Cardiac muscle cell (in vitro differentiated cells and primary cell): ENCODE data around the gene PXYLP1. TPM values are rescaled to one million over a fixed set of nuclear protein-coding genes. Genes with fewer than 3 reads are reported as not detected.

Source experiments
- DNase-seq, 2 donors: peaks; one replicate each; pipeline versions ENCODE4 v3.0.0 to v3.0.0-alpha.2; 2010 to 2017; ENCODE audit warnings: low read depth in 1 of 2, low spot score in 1 of 2
- H3K27ac ChIP-seq: fragments of 200-600 bp; sonication (generic); 2 replicates; pipeline ENCODE4 v1.5.1; 2016
- H3K27me3 ChIP-seq: fragments of 200-600 bp; sonication (generic); 2 replicates; pipeline ENCODE4 v1.6.0; 2016; ENCODE audit warnings: control low read depth
- H3K36me3 ChIP-seq: fragments of 200-600 bp; sonication (generic); 2 replicates; pipeline ENCODE4 v1.5.1; 2016; ENCODE audit warnings: control low read depth
- H3K4me1 ChIP-seq: fragments of 200-600 bp; sonication (generic); 2 replicates; pipeline ENCODE4 v1.8.1; 2017; ENCODE audit warnings: low read depth, mild to moderate bottlenecking, mixed run types
- H3K4me3 ChIP-seq: fragments of 200-600 bp; sonication (generic); 2 replicates; pipeline ENCODE4 v1.5.1; 2016; ENCODE audit warnings: mild to moderate bottlenecking
- H3K9me3 ChIP-seq: fragments of 200-600 bp; sonication (generic); 2 replicates; pipeline ENCODE4 v1.5.1; 2017; ENCODE audit warnings: low read depth, mild to moderate bottlenecking, control low read depth
- polyA plus RNA-seq: library from polyadenylated mRNA; unstranded; fragments of >200 nt; fragmentation: Nextera tagmentation; extraction: Ambion mirVana; gene quantifications from 2 replicates; pipeline ENCODE4 v1.2.1, GENCODE V29; 2016
- total RNA-seq: library from RNA; depleted of rRNA; stranded (reverse); fragments of >200 nt; gene quantifications from 2 replicates; pipeline ENCODE4 v1.2.3, GENCODE V29; 2016
- TF ChIP-seq, protein P1 (sequence below): IDR thresholded peaks from 2 replicates; pipeline ENCODE4 v1.5.1; 2012; ENCODE audit warnings: low read depth, mild to moderate bottlenecking, low read length

PXYLP1 gene
- total and polyA plus RNA-seq, 2 experiments from 2014 or later = 11.0 to 24.3 TPM

DNA sequence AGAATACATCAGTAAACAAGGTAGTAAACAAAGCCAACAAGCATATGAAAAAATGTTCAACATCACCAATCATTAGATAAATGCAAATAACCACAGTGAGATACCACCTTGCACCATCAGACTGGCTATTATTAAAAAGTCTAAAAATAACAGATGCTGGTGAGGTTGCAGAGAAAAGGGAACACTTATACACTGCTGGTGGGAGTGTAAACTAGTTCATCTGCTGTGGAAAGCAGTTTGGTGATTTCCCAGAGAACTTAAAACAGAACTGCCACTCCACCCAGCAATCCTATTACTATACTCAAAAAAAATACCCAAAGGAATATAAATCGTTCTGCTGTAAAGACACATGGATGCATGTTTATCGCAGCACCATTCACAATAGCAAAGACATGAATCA is 106.4 kb downstream of the PXYLP1 start:
- Histone ChIP-seq H3K27ac (no peak overlapping the region), H3K9me3 (no peaks in the 10 kb centered on the region), H3K36me3 (no peaks in the 10 kb centered on the region), H3K4me1 (no peaks in the 10 kb centered on the region), H3K4me3 (no peak overlapping the region), H3K27me3 (no peaks in the 10 kb centered on the region)
- TF ChIP-seq, protein P1, sequence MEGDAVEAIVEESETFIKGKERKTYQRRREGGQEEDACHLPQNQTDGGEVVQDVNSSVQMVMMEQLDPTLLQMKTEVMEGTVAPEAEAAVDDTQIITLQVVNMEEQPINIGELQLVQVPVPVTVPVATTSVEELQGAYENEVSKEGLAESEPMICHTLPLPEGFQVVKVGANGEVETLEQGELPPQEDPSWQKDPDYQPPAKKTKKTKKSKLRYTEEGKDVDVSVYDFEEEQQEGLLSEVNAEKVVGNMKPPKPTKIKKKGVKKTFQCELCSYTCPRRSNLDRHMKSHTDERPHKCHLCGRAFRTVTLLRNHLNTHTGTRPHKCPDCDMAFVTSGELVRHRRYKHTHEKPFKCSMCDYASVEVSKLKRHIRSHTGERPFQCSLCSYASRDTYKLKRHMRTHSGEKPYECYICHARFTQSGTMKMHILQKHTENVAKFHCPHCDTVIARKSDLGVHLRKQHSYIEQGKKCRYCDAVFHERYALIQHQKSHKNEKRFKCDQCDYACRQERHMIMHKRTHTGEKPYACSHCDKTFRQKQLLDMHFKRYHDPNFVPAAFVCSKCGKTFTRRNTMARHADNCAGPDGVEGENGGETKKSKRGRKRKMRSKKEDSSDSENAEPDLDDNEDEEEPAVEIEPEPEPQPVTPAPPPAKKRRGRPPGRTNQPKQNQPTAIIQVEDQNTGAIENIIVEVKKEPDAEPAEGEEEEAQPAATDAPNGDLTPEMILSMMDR = no peak
- no peak for DNase-seq

DNA sequence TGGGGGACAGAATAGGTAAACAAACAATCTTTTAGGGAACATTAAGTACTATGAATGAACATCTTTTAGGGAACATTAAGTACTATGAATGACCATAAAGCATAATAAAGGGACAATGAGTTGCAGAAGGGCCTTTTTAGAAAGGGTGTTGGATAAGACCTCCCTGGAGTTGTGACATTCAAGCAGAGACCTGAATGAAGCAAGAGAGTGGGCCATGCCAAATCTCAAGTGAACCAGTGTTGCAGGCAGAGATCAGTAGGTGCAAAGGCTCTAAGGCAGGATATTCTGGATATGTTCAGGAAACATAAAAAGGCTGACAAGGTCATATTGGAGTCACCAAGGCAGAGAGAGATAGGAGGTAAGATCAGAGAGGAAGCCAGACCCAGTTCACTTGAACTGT is 107.3 kb downstream of the PXYLP1 start:
- Histone ChIP-seq H3K36me3 (no peaks in the 10 kb centered on the region), H3K4me1 (no peaks in the 10 kb centered on the region), H3K9me3 (no peaks in the 10 kb centered on the region), H3K27ac (no peak overlapping the region), H3K4me3 (no peak overlapping the region), H3K27me3 (no peaks in the 10 kb centered on the region)
- DNase-seq = no peak
- TF ChIP-seq, protein P1 = no peak

DNA sequence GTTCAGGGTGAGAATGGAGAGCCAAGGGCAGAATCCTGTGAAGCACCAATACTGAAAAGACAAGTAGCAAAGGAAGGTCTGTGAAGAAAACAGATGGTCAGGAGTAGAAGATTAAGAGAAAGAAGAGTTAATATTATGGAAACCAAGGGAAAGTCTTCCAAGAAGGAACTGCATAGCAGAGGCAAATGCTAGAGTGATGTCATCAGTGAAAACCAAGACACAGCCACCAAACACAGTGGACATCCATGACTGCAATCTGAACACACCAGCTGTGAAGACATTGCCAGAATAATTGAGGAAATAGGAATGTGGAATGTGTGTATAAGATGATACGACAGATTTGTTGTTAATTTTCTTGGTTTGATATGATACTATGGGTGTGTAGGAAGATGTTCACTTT is 109.9 kb downstream of the PXYLP1 start:
- H3K27me3 ChIP-seq = no peaks in the 10 kb centered on the region
- no peaks in the 10 kb centered on the region for H3K9me3 ChIP-seq
- TF ChIP-seq, protein P1 = no peak
- no peaks in the 10 kb centered on the region for H3K36me3 ChIP-seq
- no peak for DNase-seq
- H3K4me3 ChIP-seq = no peak overlapping the region
- H3K27ac ChIP-seq = no peak overlapping the region
- H3K4me1 ChIP-seq = peaks cover 6% of the 10 kb centered on the region

DNA sequence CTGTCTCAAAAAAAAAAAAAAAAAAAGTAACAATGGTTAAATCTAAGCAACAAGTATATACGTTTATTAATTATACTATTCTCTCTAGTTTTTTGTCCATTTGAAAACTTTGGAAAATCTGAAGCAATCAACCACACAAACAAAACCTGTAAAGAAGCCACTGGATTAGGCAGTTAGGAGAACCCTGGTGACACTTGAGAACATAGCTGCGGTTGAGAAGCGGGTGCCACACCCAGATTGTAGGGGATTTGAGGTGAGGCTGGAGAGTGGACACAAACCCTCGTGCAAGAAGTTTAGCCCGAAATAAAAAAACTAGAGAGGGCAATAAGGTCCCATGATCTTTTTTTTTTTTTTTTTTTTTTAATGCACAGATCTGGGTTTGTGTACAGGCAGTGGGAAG is 110.8 kb downstream of the PXYLP1 start:
- H3K4me3 ChIP-seq = no peak overlapping the region
- H3K36me3 ChIP-seq = no peaks in the 10 kb centered on the region
- H3K27me3 ChIP-seq = no peaks in the 10 kb centered on the region
- DNase-seq = no peak
- H3K9me3 ChIP-seq = no peaks in the 10 kb centered on the region
- peaks cover 6% of the 10 kb centered on the region for H3K4me1 ChIP-seq
- TF ChIP-seq, protein P1 = no peak
- H3K27ac ChIP-seq = no peak overlapping the region

DNA sequence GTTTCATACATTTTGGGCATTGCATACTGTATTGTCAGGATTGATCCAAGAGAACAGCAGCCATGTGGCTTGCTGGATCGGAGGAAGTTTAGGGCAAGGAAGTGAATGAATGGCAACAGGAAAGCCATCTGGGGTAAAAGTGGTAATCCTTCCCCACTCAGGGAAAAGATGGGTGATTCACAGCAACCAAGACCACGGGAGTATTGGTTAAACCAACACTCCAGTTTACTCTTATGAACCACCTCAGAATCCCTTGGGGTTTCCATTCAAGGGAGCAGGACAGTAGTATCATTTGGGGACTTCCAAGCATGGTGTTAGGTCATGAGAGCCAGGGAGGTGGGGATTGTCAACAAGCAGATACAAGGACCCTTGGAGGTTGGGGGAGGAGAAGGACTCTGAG is 111.5 kb downstream of the PXYLP1 start:
- no peaks in the 10 kb centered on the region for H3K27me3 ChIP-seq
- TF ChIP-seq, protein P1 = no peak
- peaks cover 6% of the 10 kb centered on the region for H3K4me1 ChIP-seq
- no peak overlapping the region for H3K4me3 ChIP-seq
- no peak overlapping the region for H3K27ac ChIP-seq
- H3K36me3 ChIP-seq = no peaks in the 10 kb centered on the region
- no peak for DNase-seq
- H3K9me3 ChIP-seq = no peaks in the 10 kb centered on the region

DNA sequence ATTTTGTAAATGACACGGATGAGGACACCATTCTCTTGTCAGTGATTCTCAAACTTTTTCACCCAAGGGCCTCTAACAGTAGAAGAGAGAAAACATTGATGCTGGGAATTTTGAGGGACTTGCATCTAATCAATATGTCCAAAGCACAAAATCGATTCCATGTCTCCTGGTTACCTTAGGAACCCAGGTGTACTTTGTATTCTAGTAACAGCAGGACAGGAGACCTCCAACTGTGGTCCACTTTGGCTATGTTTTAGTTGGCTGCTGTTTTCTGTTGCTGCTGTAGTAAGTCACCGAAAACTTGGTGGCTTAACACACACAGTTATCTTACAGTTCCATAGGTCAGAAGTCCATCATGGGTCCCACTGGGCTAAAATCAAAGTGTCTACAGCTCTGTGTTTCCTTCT is 112.2 kb downstream of the PXYLP1 start:
- Histone ChIP-seq H3K27me3 (no peaks in the 10 kb centered on the region), H3K4me1 (peaks cover 11% of the 10 kb centered on the region), H3K27ac (no peak overlapping the region), H3K36me3 (no peaks in the 10 kb centered on the region), H3K4me3 (no peak overlapping the region), H3K9me3 (no peaks in the 10 kb centered on the region)
- TF ChIP-seq, protein P1 = no peak
- DNase-seq = no peak
